ENCODE data around the gene RHOH.

GRCh38 chr4:40173470-40173875 lies 23.4 kb upstream of the RHOH start:
- TF ChIP-seq CTCF (conservative IDR thresholded peaks at IDR 0.05) (no peak), EZH2 (IDR thresholded peaks at IDR 0.05; ENCODE audit: low read depth) (no peak)

Measured in PC-9 (cell line).